Measurements from ENCODE around the gene RALB.

DNA sequence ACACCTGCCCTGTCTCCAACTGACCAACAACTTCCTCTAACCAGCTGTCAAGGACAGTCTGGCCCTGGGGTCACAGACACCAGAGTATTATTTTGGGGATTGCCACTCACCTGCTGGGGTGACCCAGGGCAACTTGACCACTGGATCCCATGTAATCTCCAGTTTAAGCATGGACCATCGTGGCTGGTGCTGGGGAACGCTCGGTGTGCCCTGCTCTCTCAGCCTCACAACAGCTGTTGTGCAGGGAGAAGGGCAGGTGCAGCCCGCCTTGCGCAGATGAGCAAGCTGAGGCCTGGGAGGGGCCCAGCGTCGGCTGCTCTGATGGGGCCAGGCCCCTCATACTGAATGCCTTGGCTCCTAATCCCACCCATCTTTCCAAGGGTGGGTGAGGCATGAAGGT lies 72.3 kb downstream of the RALB start:
- TF ChIP-seq EZH2 (IDR thresholded peaks at IDR 0.05) (no peak), FOXP2 (optimal IDR thresholded peaks at IDR 0.05; ENCODE audit: control extremely low read depth, extremely low read length, insufficient read depth) (no peak), POLR2AphosphoS5 (IDR thresholded peaks at IDR 0.05; ENCODE audit: borderline replicate concordance, low read depth, low read length) (no peak)

Measured in SK-N-MC (cell line).